GM18870 (cell line): ENCODE results near the gene LARP6.
"Not testable (repeated sequence)": the region's sequence is repeated elsewhere in the genome, so short reads cannot be mapped to it uniquely, and the experiment has no call there.

Experiments
- ATAC-seq: cut with Tn5 transposase; IDR thresholded peaks from one replicate; pipeline ENCODE4 v1.9.1; 2021; ENCODE audit warnings: moderate library complexity; ENCODE audit not compliant: unreplicated experiment

LARP6 gene

GRCh38 chr15:70859322-70859908 is 5.5 kb upstream of the LARP6 start:
- ATAC-seq, result no peak

DNA sequence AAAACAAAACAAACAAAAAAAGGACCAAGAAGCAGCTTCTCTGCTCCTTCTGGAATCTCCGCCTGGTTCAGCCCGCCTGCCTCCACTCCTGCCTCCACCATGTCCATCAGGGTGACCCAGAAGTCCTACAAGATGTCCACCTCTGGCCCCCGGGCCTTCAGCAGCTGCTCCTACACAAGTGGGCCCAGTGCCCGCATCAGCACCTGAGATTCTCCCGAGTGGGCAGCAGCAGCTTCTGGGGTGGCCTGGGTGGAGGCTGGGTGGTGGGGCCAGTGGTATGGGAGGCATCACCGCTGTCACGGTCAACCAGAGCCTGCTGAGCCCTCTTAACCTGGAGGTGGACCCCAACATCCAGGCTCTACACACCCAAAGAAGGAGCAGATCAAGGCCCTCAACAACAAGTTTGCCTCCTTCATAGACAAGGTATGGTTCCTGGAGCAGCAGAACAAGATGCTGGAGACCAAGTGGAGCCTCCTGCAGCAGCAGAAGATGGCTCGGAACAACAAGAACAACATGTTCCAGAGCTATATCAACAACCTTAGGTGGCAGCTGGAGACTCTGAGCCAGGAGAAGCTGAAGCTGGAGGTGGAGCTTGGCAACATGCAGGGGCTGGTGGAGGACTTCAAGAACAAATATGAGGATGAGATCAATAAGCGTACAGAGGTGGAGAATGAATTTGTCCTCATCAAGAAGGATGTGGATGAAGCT is 4.8 kb upstream of the LARP6 start:
- not testable (repeated sequence) for ATAC-seq

DNA sequence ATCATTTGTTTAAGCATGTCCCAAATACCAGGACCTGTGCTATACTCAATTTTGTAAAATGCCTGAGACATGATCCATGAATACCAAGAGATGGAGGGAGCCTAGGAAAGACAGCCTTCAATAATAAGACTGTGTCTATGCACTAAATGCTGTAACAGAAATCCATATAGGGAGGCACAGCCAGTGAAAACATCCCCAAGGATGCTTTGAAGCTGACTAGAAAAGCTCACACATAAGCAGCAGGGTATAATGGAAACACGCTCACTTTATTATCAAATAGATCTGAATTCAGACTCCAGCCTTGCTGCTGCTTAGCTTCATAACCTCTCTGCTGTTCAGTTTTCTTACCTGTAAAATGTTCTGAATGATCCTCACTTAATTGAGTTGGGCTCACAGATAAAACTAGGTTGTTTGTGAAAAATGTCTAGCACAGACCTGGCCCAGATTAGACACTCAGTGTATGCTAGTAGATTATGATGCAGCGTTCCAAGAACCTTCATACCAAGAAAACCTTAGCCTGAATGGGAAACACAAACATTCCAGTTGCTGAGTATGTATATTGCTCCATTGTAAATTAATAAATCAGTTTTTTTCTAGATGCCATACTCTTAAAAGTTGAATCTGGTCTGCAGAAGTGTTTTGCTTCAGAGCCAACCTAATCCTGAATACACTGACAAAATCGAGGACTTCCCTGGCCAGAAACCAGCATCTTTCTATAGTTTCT is 3.8 kb upstream of the LARP6 start:
- ATAC-seq, result no peak

DNA sequence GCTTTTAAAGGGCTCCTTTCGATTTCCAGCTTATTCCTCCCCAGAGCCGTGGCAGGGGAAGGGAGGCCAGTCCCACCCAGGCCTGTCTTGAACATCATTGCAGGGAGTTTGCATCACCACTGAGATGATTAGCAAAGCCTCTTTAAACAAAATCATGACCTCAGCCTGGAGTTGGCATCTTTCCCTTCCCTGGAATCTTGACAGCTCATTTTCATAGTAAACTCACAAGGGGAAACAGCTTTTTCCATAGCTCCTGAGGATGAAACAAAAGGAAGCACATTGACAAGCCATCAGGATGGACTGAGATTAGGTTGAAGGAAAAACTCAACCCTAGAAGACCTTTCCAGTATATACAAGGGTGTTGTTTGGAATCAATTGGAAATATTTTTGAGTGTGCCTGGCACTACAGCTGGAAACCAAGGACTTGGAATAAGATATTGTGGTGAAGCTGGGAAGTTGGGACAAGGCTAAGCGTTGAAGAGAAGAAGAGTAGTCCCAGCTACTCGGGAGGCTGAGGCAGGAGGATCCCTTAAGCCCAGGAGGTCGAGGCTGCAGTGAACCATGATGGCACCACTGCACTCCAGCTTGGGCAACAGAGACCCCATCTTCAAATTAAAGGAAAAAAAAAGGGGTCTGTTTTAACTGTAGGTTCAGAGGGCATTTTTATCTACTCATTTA is 3.1 kb upstream of the LARP6 start:
- ATAC-seq, result no peak

DNA sequence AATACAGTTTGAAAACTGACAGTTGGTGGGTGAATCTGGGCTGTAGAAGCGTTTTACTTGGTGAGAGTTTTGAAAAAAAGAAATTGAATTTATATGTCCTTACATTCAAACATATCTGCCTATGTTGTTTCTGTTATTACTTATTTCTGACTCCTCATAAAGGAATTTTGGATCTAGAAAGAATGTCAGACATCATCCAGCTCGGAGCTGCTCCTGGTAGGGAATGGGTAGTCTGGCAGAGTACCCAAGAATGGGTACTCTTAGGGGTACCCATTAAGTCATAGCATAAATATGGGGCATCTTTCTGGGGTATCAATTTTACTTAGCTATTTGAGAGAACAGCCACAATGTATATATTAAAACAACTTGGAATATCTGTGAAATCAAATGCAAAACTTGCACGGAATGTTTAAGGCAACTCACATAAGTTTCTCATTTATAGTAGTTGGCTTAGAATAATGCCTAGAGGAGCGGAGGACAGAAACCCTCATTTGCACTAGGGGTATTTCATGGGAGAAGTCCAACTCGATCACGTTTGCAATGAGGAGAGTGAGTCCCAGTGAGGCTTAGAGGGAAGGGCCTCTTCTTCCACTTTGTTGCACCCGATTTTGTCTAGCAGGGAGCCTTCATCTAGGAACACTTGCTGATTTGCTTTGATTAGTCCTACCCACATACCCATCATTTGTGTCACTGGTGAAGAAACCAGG is 2.4 kb upstream of the LARP6 start:
- ATAC-seq, result no peak

DNA sequence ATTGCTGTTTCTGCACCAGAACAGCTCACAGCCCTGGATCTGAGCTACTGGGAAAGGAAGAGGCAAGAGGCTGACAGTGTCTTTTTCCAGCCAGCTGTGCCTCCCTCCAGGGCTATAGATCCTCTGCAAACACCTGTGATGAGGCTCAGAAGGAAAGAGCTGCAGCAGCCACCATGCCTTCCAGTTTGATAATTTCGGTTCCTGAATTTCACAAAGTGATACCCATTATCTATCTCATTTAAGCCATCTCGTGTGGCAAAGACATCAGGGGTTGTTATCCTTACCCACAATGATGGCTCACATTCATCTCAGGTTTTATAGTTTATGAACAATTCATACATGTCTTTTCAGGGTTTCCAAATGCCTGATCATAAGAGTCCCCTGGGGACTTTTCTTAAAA is 1.8 kb upstream of the LARP6 start:
- ATAC-seq, result no peak

- ATAC-seq, result no peak
These were observed 664 bp upstream of the LARP6 start for GRCh38 chr15:70854666-70854976.

- no peak for ATAC-seq
These were observed 512 bp downstream of the LARP6 start for GRCh38 chr15:70853318-70853972.

DNA sequence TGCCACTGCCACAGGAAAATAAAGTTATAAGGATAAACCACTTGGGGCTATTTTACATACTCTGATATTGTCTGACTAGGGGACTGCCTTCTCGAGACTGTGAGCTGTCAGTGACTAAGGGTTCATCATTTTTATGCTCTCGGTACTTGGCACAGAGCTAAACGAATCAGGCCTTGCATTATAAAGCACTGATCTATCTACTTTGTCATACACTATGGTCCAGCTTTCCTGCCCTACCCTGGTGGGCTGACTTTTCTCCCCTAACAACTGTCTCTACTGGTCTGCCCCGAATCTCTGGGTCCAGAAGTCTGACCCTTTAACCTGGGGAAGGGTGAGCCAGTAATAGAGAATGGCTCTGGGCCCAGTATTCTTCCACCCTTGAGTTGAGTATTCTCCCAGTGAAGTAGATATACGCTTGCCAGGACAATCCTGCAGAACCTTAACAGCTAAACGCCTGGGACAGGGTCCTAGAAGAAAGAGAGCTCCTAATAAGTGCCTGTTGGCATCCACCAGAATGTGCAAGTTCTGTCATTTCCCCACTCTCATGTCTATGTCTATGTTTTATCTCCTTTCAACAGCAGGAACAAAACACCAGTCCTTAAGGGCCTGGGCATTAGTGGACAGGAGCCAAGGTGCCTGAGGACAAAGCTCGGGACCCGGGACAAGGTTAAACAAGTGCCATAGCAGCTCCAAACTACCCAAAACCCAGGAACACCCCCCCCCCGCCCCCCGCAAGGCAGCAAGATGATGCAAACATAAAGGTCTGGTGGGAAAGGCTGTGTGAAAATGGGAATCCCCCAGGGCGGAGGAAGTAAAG is 1.2 kb downstream of the LARP6 start:
- ATAC-seq, result no peak

GRCh38 chr15:70851889-70852288 is 2.1 kb downstream of the LARP6 start:
- ATAC-seq, result no peak

GRCh38 chr15:70845602-70846360 is 8.2 kb downstream of the LARP6 start:
- no peak for ATAC-seq

DNA sequence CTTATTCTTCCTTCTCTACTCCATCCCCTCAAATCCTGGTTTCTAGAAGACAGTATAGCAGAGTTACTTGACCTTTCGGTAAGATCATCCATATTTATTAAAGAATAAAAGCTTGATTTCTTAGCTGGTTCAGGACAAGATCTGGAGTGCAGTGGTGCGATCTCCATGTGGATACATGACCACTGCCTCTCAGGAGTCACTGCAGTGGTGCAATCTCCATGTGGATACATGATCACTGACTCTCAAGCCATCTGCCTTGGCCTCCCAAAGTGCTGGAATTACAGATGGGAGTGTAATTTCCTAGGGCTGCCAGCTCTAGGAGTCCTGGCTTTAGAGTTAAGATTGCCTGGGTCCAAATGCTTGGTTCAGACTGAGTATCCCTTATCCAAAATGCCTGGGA is 16.5 kb downstream of the LARP6 start:
- ATAC-seq, result no peak

DNA sequence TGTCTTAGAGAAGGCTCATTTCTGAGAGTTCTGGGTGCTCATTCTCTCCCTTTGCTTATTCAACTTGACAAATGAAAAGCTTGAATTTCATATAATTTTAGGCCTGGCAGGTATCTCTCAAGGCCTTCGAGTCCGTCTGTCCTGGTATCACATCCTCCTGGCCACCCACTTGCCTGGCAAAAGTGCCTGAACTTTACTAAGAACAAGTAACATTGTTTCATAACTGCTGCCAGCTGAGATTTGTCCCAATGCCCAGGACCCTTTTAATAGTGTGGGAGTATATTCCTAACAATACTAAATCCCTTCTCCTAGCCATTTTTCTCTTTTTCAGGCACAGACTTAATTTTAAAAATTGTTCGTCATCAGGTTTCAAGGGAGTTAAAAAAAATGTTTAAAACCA is 18.1 kb downstream of the LARP6 start:
- ATAC-seq, result no peak

- no peak for ATAC-seq
These were observed 18.5 kb downstream of the LARP6 start for GRCh38 chr15:70835415-70835814.

GRCh38 chr15:70834999-70835398 is 19.0 kb downstream of the LARP6 start:
- ATAC-seq, result no peak

- no peak for ATAC-seq
These were observed 19.8 kb downstream of the LARP6 start for GRCh38 chr15:70833861-70834765.

DNA sequence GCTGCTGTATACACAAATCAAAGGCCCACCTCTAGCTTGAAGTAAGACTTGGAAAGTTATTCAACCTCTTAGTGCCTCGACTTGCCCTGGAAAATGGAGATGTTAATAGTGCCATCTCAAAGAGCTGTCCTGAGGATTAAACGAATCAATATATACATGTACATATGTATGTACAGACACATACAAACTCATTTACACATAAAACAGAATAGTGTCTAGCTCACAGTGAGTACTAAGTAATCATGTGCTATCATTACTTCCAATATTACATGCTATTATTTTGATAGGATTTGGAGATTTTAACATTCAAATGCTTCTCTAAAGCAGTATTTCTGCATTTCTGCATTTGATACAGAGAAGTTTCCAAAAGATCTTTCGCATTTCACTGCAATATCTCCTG is 20.5 kb downstream of the LARP6 start:
- no peak for ATAC-seq

DNA sequence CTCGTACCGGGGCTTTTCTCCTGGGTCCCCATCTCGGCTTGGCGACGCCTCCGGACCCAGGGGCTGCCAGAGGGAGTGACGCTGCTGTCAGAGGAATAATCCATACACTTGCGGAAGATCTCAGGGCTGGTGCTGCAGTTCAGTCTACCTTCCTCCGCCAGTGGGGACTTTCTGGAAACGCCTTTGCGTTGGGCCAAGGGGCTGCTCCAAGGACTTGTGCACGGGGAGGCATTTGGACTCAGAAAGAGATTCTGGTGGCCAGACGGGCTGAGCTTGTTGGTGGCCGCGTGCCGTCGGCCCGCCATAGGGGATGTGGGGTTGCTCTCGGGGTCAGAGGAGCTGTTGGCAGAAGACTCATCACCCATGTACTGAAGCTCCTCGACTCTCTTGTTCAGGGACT is 21.8 kb downstream of the LARP6 start:
- no peak for ATAC-seq
